AG04450 (cell line): ENCODE data around the gene PPP1R13B. TPM values are rescaled to one million over a fixed set of nuclear protein-coding genes. Genes with fewer than 3 reads are reported as not detected.

Experiments
- CTCF ChIA-PET: fragments of 300-600, 350-600 bp; formaldehyde crosslinking; extraction: SDS; loops from one replicate; lab custom pipeline; 2022; ENCODE audit warnings: antibody characterized with exemption, inconsistent platforms; lab: Charles Lee
- POLR2A ChIA-PET: fragments of 350-600 bp; formaldehyde crosslinking; extraction: SDS; loops from one replicate; lab custom pipeline; 2021; ENCODE audit warnings: antibody characterized with exemption, inconsistent platforms; lab: Yijun Ruan, JAX
- DNase-seq: peaks from one replicate; pipeline ENCODE4 v3.0.0-alpha.2; 2011; ENCODE audit warnings: low read depth, low spot score
- H3K27ac ChIP-seq: one replicate; pipeline ENCODE4 v1.5.1; 2012; ENCODE audit warnings: low read depth, low read length, control low read depth
- H3K27me3 ChIP-seq: one replicate; pipeline ENCODE4 v1.6.0; 2012; ENCODE audit warnings: low read length; ENCODE audit not compliant: control insufficient read depth, insufficient read depth
- H3K4me3 ChIP-seq: 2 replicates; pipeline ENCODE4 v1.5.1; 2011; ENCODE audit warnings: mild to moderate bottlenecking, low read depth, low read length, control low read depth
- H3K9me3 ChIP-seq: 2 replicates; pipeline ENCODE4 v1.5.1; 2012; ENCODE audit warnings: low read length; ENCODE audit not compliant: control insufficient read depth, insufficient read depth
- CTCF ChIP-seq: IDR thresholded peaks from 2 replicates; pipeline ENCODE4 v1.5.1; 2011; ENCODE audit warnings: low read depth, low read length, control low read depth, inconsistent platforms
- polyA plus RNA-seq: library from polyadenylated mRNA; depleted of rRNA; stranded (reverse); fragments of >200 nt; gene quantifications from 2 replicates; pipeline ENCODE4 v1.2.3, GENCODE V29; 2011

The PPP1R13B gene
- polyA plus RNA-seq, 1 experiment = 0.62 TPM

- Histone ChIP-seq H3K9me3 (no peaks in the 10 kb centered on the region), H3K4me3 (no peak overlapping the region), H3K27me3 (no peaks in the 10 kb centered on the region), H3K27ac (no peak overlapping the region)
- CTCF ChIA-PET = no interaction called here
- TF ChIP-seq CTCF = no peak
- DNase-seq = no peak
- POLR2A ChIA-PET = interaction anchor here (0.6 kb wide), 1 partner anchor 123 kb away, joined by 6 read pairs; no protein-coding TSS in a partner anchor
Observed at GRCh38 chr14:103708750-103709187, 138.6 kb downstream of the PPP1R13B start.

GRCh38 chr14:103707329-103708263 is 139.8 kb downstream of the PPP1R13B start:
- DNase-seq = no peak
- Histone ChIP-seq H3K4me3 (no peak overlapping the region), H3K27me3 (no peaks in the 10 kb centered on the region), H3K9me3 (no peaks in the 10 kb centered on the region), H3K27ac (no peak overlapping the region)
- ChIA-PET CTCF (no interaction called here), POLR2A (no interaction called here)
- no peak for TF ChIP-seq CTCF

- ChIA-PET POLR2A (no interaction called here), CTCF (no interaction called here)
- no peak for DNase-seq
- Histone ChIP-seq H3K27ac (no peak overlapping the region), H3K9me3 (no peaks in the 10 kb centered on the region), H3K4me3 (no peak overlapping the region), H3K27me3 (no peaks in the 10 kb centered on the region)
- no peak for TF ChIP-seq CTCF
Observed at GRCh38 chr14:103706551-103707328, 140.6 kb downstream of the PPP1R13B start.

GRCh38 chr14:103705504-103706284 is 141.7 kb downstream of the PPP1R13B start:
- no peak for DNase-seq
- Histone ChIP-seq H3K27ac (peak overlapping the region; percentile 31), H3K9me3 (no peaks in the 10 kb centered on the region), H3K4me3 (no peak overlapping the region), H3K27me3 (no peaks in the 10 kb centered on the region)
- CTCF ChIA-PET = no interaction called here
- no peak for TF ChIP-seq CTCF
- POLR2A ChIA-PET = no interaction called here
